NCI-H1436 treated with DMSO at 0.1 percent for 48 hours (cell line): Measurements from ENCODE around the gene FIGLA.

ENCODE experiments used
- DNase-seq: peaks from one replicate; lab custom pipeline; 2025; lab: John Stamatoyannopoulos, UW

The FIGLA gene

GRCh38 chr2:70790136-70790828 lies at the start of gene FIGLA:
Gene FIGLA, minus strand, starts transcription at chr2:70790643. Its CDS starts 5 bp downstream, at chr2:70790638.
- no peak for DNase-seq

- no peak for DNase-seq
Measured at GRCh38 chr2:70837980-70838925, 47.8 kb upstream of the FIGLA start.

GRCh38 chr2:70835643-70836042 lies 45.2 kb upstream of the FIGLA start, which contains the start of gene CD207:
Gene CD207, minus strand, starts transcription at chr2:70835816. Its CDS starts 40 bp downstream, at chr2:70835776.
- DNase-seq = no peak

GRCh38 chr2:70834881-70835280 lies 44.4 kb upstream of the FIGLA start:
- no peak for DNase-seq

- no peak for DNase-seq
Measured at GRCh38 chr2:70834106-70834505, 43.7 kb upstream of the FIGLA start.

GRCh38 chr2:70833246-70833645 lies 42.8 kb upstream of the FIGLA start:
- no peak for DNase-seq

GRCh38 chr2:70832386-70832785 lies 41.9 kb upstream of the FIGLA start:
- no peak for DNase-seq

- no peak for DNase-seq
Measured at GRCh38 chr2:70831861-70832260, 41.4 kb upstream of the FIGLA start.

- no peak for DNase-seq
Measured at GRCh38 chr2:70830366-70830765, 39.9 kb upstream of the FIGLA start.

- no peak for DNase-seq
Measured at GRCh38 chr2:70829916-70830315, 39.5 kb upstream of the FIGLA start.

GRCh38 chr2:70828914-70829824 lies 38.7 kb upstream of the FIGLA start:
- DNase-seq = no peak

GRCh38 chr2:70828115-70828514 lies 37.7 kb upstream of the FIGLA start:
- DNase-seq = peak; percentile 10

- DNase-seq = no peak
Measured at GRCh38 chr2:70827388-70827787, 36.9 kb upstream of the FIGLA start.

- no peak for DNase-seq
Measured at GRCh38 chr2:70826696-70827350, 36.4 kb upstream of the FIGLA start.

- DNase-seq = no peak
Measured at GRCh38 chr2:70823249-70823648, 32.8 kb upstream of the FIGLA start.

- no peak for DNase-seq
Measured at GRCh38 chr2:70822843-70823242, 32.4 kb upstream of the FIGLA start.

- DNase-seq = no peak
Measured at GRCh38 chr2:70820499-70820898, 30.1 kb upstream of the FIGLA start, which contains the start of gene CLEC4F. Gene CLEC4F, minus strand, starts transcription at chr2:70820599. Its CDS starts 76 bp downstream, at chr2:70820523.

GRCh38 chr2:70817284-70817954 lies 27.0 kb upstream of the FIGLA start:
- DNase-seq = no peak

- DNase-seq = no peak
Measured at GRCh38 chr2:70816726-70817125, 26.3 kb upstream of the FIGLA start.
